ENCODE results near the gene SNX20. TPM values are rescaled to one million over a fixed set of nuclear protein-coding genes. Genes with fewer than 3 reads are reported as not detected.

The SNX20 gene
- total and polyA plus RNA-seq, 4 experiments from 2014 or later, result 62.5 to 106 (median 89.5) TPM

Other genes with a start within 250 kb of the SNX20 start
- 1 to 10 TPM; 3.8 to 4.6 TPM for gene NKD1, start 132.9 kb downstream of the SNX20 start, total RNA-seq
- under 1 TPM in 1 of 2 donors, not detected in 1; 0.48 TPM for gene NKD1, start 132.9 kb downstream of the SNX20 start, polyA plus RNA-seq
- gene NOD2, start 12.3 kb upstream of the SNX20 start, total RNA-seq, result 10 to 100 TPM in 1 of 2 experiments, 1 to 10 TPM in 1; 9.8 to 10.9 TPM
- gene NOD2, start 12.3 kb upstream of the SNX20 start, polyA plus RNA-seq, result 1 to 10 TPM; 2.2 to 3.7 TPM
- 100 to 1,000 TPM; 294 to 299 TPM for gene CYLD, start 60.8 kb upstream of the SNX20 start, total RNA-seq
- 100 to 1,000 TPM; 206 to 255 TPM for gene CYLD, start 60.8 kb upstream of the SNX20 start, polyA plus RNA-seq

Measured in CD4-positive, alpha-beta memory T cell (primary cell).